Body of pancreas (tissue), 4 donors: Measurements from ENCODE around the gene GOLGA3.

Experiments used
- CTCF ChIP-seq, 7 experiments: fragments of 450-650 bp in 4 of 7; fragments of 200-600 bp in 3 of 7; sonication (generic) in 3 of 7; IDR thresholded peaks; one replicate each; pipeline ENCODE4 v1.5.1; 2016 to 2019; ENCODE audit warnings: antibody characterized with exemption in 7 of 7
- POLR2A ChIP-seq, 3 donors: fragments of 450-650 bp; IDR thresholded peaks; one replicate each; pipeline ENCODE4 v1.6.1; 2016; ENCODE audit warnings: antibody characterized with exemption in 3 of 3, mild to moderate bottlenecking in 2 of 3

- TF ChIP-seq CTCF (IDR thresholded peaks at IDR 0.05), result no peak
- no peak for TF ChIP-seq POLR2A (IDR thresholded peaks at IDR 0.05)
These were observed 53.9 kb downstream of the GOLGA3 start for GRCh38 chr12:132774646-132775275.
